GM18505 (cell line): ENCODE data around the gene KLF4.
A peak's percentile ranks its signal among the peaks of the same experiment; 100 is the strongest.
"Not testable (repeated sequence)": the region's sequence is repeated elsewhere in the genome, so short reads cannot be mapped to it uniquely, and the experiment has no call there.

Experiments used
- ATAC-seq: cut with Tn5 transposase; IDR thresholded peaks from one replicate; pipeline ENCODE4 v1.9.1; 2021; ENCODE audit not compliant: unreplicated experiment
- POLR2A ChIP-seq: IDR thresholded peaks from 4 replicates; pipeline ENCODE4 v1.6.1; 2011; ENCODE audit warnings: borderline replicate concordance; ENCODE audit not compliant: insufficient read depth, insufficient read length; ENCODE audit errors: extremely low read depth

The KLF4 gene

GRCh38 chr9:107496976-107497375 is 7.4 kb upstream of the KLF4 start:
- TF ChIP-seq POLR2A: no peak
- ATAC-seq: no peak

- no peak for ATAC-seq
- TF ChIP-seq POLR2A: no peak
Measured at GRCh38 chr9:107492381-107492970, 2.9 kb upstream of the KLF4 start.

- no peak for TF ChIP-seq POLR2A
- no peak for ATAC-seq
Measured at GRCh38 chr9:107491081-107492053, 1.8 kb upstream of the KLF4 start.

- ATAC-seq: not testable (repeated sequence)
Measured at GRCh38 chr9:107490606-107490970, 1.0 kb upstream of the KLF4 start.

GRCh38 chr9:107489144-107489673 is 360 bp downstream of the KLF4 start:
- no peak for TF ChIP-seq POLR2A
- ATAC-seq: peak; percentile 35

DNA sequence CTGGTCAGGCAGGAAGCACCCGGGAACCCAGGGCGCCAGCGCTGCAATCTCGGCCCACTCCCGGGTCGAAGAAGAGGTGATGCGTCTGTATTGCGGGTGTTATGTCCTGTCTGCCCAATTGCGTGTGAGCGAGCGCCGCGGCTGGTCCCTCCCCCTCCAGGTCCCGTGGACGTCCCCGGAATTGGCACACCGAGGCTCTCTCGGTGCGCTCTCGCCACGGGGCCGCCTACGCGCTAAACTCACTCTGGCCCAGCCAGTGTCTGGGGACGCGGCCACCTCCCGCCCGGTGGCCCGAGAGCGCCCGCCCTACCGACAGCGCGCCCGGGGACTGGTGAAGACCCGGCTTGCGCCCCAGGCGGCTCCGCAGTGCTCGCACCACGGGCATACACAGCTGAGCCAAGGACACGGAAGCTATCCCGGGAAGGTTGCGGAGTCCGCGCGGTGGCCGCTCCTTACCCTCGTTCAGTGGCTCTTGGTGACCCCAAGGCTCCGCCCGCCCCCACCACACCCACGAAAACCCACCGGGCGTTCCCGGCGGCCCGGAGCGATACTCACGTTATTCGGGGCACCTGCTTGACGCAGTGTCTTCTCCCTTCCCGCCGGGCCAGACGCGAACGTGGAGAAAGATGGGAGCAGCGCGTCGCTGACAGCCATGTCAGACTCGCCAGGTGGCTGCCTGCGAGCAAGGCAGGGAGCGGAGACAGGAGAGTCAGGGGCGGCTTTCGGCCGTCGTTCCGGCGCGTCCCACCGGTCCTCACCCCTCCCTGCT is 1.0 kb downstream of the KLF4 start:
- no peak for ATAC-seq
- no peak for TF ChIP-seq POLR2A

- ATAC-seq: no peak
- TF ChIP-seq POLR2A: no peak
Measured at GRCh38 chr9:107487521-107488374, 1.8 kb downstream of the KLF4 start.

- no peak for TF ChIP-seq POLR2A
- no peak for ATAC-seq
Measured at GRCh38 chr9:107486674-107487520, 2.7 kb downstream of the KLF4 start.

DNA sequence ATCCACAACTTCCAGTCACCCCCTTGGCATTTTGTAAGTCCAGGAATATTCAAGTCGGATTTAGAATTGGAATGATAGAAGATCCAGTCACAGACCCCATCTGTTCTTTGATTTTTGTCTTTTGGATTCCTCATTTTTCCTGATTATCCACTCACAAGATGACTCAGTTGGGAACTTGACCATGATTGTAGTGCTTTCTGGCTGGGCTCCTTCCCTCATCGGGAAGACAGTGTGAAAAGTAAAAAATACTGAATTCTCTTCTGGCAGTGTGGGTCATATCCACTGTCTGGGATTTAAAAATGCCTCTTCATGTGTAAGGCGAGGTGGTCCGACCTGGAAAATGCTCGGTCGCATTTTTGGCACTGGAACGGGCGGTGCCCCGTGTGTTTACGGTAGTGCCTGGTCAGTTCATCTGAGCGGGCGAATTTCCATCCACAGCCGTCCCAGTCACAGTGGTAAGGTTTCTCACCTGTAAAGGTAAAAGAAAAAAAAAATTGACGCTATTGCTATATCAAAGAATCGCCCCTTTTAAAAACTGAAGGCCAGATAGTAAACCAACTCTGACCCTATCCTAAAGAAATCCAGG is 4.0 kb downstream of the KLF4 start:
- TF ChIP-seq POLR2A: no peak
- ATAC-seq: no peak

- TF ChIP-seq POLR2A: no peak
Measured at GRCh38 chr9:107484117-107484723, 5.3 kb downstream of the KLF4 start.

DNA sequence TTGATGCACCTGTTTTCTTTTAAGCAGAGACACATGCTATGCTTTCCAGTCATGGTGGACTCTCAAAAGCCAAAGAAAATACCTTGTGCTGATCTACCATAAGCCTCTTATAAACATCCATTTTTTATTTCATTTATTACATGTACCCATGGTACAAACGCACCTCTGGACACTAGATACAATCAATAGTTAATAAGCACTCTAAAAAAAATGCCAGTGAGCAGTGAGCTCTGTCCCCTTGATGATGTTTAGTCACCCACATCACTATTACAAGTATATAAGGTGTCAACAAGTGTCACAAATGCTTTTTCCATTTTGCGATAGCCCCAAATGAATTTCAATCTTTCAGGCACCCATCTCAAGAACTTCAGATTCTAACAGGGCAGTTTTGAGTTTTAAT is 5.9 kb downstream of the KLF4 start:
- ATAC-seq: no peak
- TF ChIP-seq POLR2A: no peak

More at GRCh38 chr9:107484117-107484723, 5.3 kb downstream of the KLF4 start:
- ATAC-seq: peak; percentile 52

DNA sequence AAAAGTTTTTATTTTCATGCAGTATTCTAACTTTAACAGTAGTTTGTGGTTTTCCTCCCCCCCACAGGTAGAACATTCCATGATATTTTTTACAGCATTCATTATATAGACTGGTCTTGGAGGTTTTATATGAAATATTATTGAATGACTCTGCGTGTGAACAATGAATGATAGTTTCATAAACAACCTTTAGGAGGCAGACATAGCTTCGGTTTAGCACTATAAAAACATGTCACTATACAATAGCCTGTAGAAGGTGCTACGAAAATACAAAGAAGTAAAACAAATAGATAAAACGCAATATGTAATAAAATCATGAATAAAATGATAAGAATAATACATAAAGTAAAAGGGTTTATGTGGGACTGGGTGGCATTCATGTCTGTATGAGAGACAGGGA is 8.5 kb downstream of the KLF4 start:
- TF ChIP-seq POLR2A: no peak
- no peak for ATAC-seq

DNA sequence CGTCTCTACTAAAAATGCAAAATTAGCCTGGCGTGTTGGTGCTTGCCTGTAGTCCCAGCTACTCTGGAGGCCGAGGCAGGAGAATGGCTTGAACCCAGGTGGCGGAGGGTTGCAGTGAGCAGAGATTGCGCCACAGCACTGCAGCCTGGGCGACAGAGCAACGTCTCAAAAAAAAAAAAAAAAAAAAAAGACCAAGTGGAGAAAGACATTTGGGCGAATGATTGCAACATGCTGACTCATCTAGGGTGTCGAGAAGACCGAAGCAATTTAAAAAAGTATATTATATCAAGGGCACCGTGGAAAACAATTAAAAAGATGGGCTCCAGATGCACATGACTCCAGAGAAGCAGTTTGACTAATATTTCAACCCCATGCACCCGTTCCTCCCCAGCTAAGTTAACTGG is 9.2 kb downstream of the KLF4 start:
- no peak for ATAC-seq
- TF ChIP-seq POLR2A: no peak
